Endothelial cell of umbilical vein (primary cell): Measurements from ENCODE around the gene DALRD3. TPM values are rescaled to one million over a fixed set of nuclear protein-coding genes. Genes with fewer than 3 reads are reported as not detected.
A peak's percentile ranks its signal among the peaks of the same experiment; 100 is the strongest.

ENCODE experiments used
- BruUV-seq: library from RNA; stranded (reverse); fragments of 400-500 nt; replicated peaks from 2 replicates; lab custom pipeline; 2021; lab: Mats Ljungman, UMichigan
- CTCF ChIA-PET: fragments of 300-600, 350-600 bp; sonication (Branson Sonifier 250); formaldehyde crosslinking; loops from one replicate; lab custom pipeline; 2021; ENCODE audit warnings: antibody characterized with exemption, inconsistent platforms; lab: Charles Lee
- POLR2A ChIA-PET: fragments of 300-600, 350-600 bp; sonication (Branson Sonifier 250); formaldehyde crosslinking; loops from one replicate; lab custom pipeline; 2021; ENCODE audit warnings: antibody characterized with exemption, inconsistent platforms; lab: Charles Lee
- DNase-seq: peaks from one replicate; pipeline ENCODE4 v3.0.0-alpha.2; 2011; ENCODE audit warnings: low read depth, low spot score
- FAIRE-seq: peaks from 2 replicates; lab custom pipeline; 2011; peaks lifted over from hg19 to GRCh38; lab: Jason Lieb, UNC
- H2AFZ ChIP-seq: 2 replicates; pipeline ENCODE4 v1.6.0; 2012; ENCODE audit warnings: low read depth, low read length, control low read depth, inconsistent platforms
- H3K27ac ChIP-seq: 2 replicates; pipeline ENCODE4 v1.5.1; 2011; ENCODE audit warnings: low read depth, mild to moderate bottlenecking, control low read depth, low read length, moderate library complexity; ENCODE audit not compliant: insufficient read depth
- H3K27me3 ChIP-seq, 2 experiments: 2 replicates each; pipeline versions ENCODE4 v1.6.0 to v1.6.1; 2011; ENCODE audit warnings: low read length in 2 of 2, mixed read lengths in 1 of 2; ENCODE audit not compliant: control insufficient read depth in 2 of 2, insufficient read depth in 2 of 2
- H3K36me3 ChIP-seq, 2 experiments: 2 replicates in 1 of 2; 3 replicates in 1 of 2; pipeline ENCODE4 v1.5.1; 2011; ENCODE audit warnings: low read length in 2 of 2, mild to moderate bottlenecking in 1 of 2, moderate library complexity in 1 of 2; ENCODE audit not compliant: control insufficient read depth in 2 of 2, insufficient read depth in 2 of 2; ENCODE audit errors: extremely low read depth in 1 of 2
- H3K4me1 ChIP-seq: 3 replicates; pipeline ENCODE4 v1.5.1; 2011; ENCODE audit warnings: mild to moderate bottlenecking, low read length; ENCODE audit not compliant: control insufficient read depth, insufficient read depth; ENCODE audit errors: extremely low read depth
- H3K4me2 ChIP-seq: 2 replicates; pipeline ENCODE4 v1.6.1; 2011; ENCODE audit warnings: low read length, control low read depth, mixed read lengths; ENCODE audit not compliant: insufficient read depth
- H3K4me3 ChIP-seq, 3 experiments: fragments of 200-600 bp in 1 of 3; sonication (generic), shearing (Covaris generic) in 1 of 3; replicated peaks in 1 of 3; 2 replicates each; pipeline ENCODE4 v1.5.1; 2011 to 2016; ENCODE audit warnings: control low read depth in 3 of 3, low read length in 3 of 3, mild to moderate bottlenecking in 2 of 3, inconsistent platforms in 1 of 3, low read depth in 1 of 3, moderate library complexity in 1 of 3; ENCODE audit not compliant: insufficient read depth in 1 of 3
- H3K79me2 ChIP-seq: 2 replicates; pipeline ENCODE4 v1.6.0; 2012; ENCODE audit warnings: low read length, inconsistent platforms; ENCODE audit not compliant: control insufficient read depth, insufficient read depth
- H3K9ac ChIP-seq: replicated peaks from 2 replicates; pipeline ENCODE3; 2011; ENCODE audit warnings: low read length, control low read depth; ENCODE audit not compliant: insufficient read depth; ENCODE audit errors: extremely low read depth
- H3K9me1 ChIP-seq: replicated peaks from 3 replicates; pipeline ENCODE4 v1.6.0; 2011; ENCODE audit warnings: mild to moderate bottlenecking, low read length; ENCODE audit not compliant: control insufficient read depth, insufficient read depth; ENCODE audit errors: extremely low read depth
- H3K9me3 ChIP-seq: replicated peaks from 2 replicates; pipeline ENCODE4 v1.5.1; 2012; ENCODE audit warnings: low read length, inconsistent platforms; ENCODE audit not compliant: control insufficient read depth, insufficient read depth
- H4K20me1 ChIP-seq: replicated peaks from 2 replicates; pipeline ENCODE3; 2011; ENCODE audit warnings: mild to moderate bottlenecking, low read length; ENCODE audit not compliant: control insufficient read depth, insufficient read depth; ENCODE audit errors: extremely low read depth
- CTCF ChIP-seq, 2 donors: IDR thresholded peaks; 1 replicate in 1 of 2; 2 replicates in 1 of 2; pipeline ENCODE4 v1.5.1; 2011; ENCODE audit warnings: low read length in 2 of 2, mild to moderate bottlenecking in 2 of 2, moderate library complexity in 2 of 2, control low read depth in 1 of 2, inconsistent platforms in 1 of 2, low read depth in 1 of 2; ENCODE audit not compliant: insufficient read depth in 1 of 2; ENCODE audit errors: extremely low read depth in 1 of 2
- EZH2 ChIP-seq: IDR thresholded peaks from 2 replicates; pipeline ENCODE4 v1.6.1; 2012; ENCODE audit warnings: borderline replicate concordance, low read depth, mild to moderate bottlenecking, moderate library complexity, low read length, inconsistent platforms; ENCODE audit not compliant: severe bottlenecking
- FOS ChIP-seq: IDR thresholded peaks from 2 replicates; pipeline ENCODE4 v1.6.1; 2011; ENCODE audit warnings: mild to moderate bottlenecking, low read length, moderate library complexity, borderline replicate concordance; ENCODE audit not compliant: insufficient read depth
- GATA2 ChIP-seq: IDR thresholded peaks from 2 replicates; pipeline ENCODE4 v1.7.0; 2011; ENCODE audit warnings: low read depth, mild to moderate bottlenecking, moderate library complexity, mixed read lengths, low read length; ENCODE audit not compliant: insufficient read length, insufficient read depth
- JUN ChIP-seq: IDR thresholded peaks from 2 replicates; pipeline ENCODE4 v1.6.1; 2011; ENCODE audit warnings: borderline replicate concordance, low read depth; ENCODE audit not compliant: insufficient read length, insufficient read depth
- MYC ChIP-seq: IDR thresholded peaks from one replicate; pipeline ENCODE4 v1.6.1; 2011; ENCODE audit warnings: mild to moderate bottlenecking, low read depth, low read length
- POLR2A ChIP-seq: IDR thresholded peaks from 2 replicates; pipeline ENCODE4 v1.6.1; 2012; ENCODE audit warnings: low read depth, mild to moderate bottlenecking, control low read depth, low read length
- POLR2AphosphoS5 ChIP-seq: IDR thresholded peaks from 2 replicates; pipeline ENCODE4 v1.6.1; 2012; ENCODE audit warnings: low read depth, mild to moderate bottlenecking, control low read depth, low read length, moderate library complexity; ENCODE audit not compliant: insufficient read depth
- dilution Hi-C: fragments of 300-500 bp; cut with MboI; formaldehyde crosslinking; loops from one replicate; pipeline ENCODE4 v1.15.0; 2019; ENCODE audit warnings: low sequenced_read_pairs; ENCODE audit not compliant: extremely low pct_ligation_motif_present
- intact Hi-C: fragments of 100-400 bp; cut with micrococcal nuclease; formaldehyde crosslinking; loops from one replicate; pipeline ENCODE4 v1.10.0; 2022
- polyA plus RNA-seq, 4 experiments: library from polyadenylated mRNA; depleted of rRNA in 3 of 4; stranded (reverse) in 3 of 4; unstranded in 1 of 4; fragments of >200 nt; gene quantifications; 2 replicates each; pipeline versions ENCODE4 v1.2.1 to v1.2.3, GENCODE V29; 2011 to 2012; ENCODE audit warnings: missing spikeins in 1 of 4
- total RNA-seq: library from RNA; stranded (reverse); gene quantifications from 2 replicates; pipeline ENCODE4 v1.2.3, GENCODE V29; 2021
- TF ChIP-seq, protein P1 (sequence below): IDR thresholded peaks from 2 replicates; pipeline ENCODE4 v1.6.1; 2011; ENCODE audit not compliant: insufficient read depth, insufficient read length

The DALRD3 gene
- total and polyA plus RNA-seq, 2 donors (not counting 3 experiments of a cell fraction or from before 2014, with no cell fraction given), result 22.7 to 60.8 TPM

- CTCF ChIA-PET, result interaction anchor here (0.8 to 8.8 kb wide), 12 partner anchors 11 to 460 kb away, joined by 3 to 254 read pairs (median 4); partner anchors contain the start of genes DALRD3, IMPDH2, NDUFAF3 and QRICH1
- FAIRE-seq (no peak), DNase-seq (no peak)
- peak overlapping the region; percentile 80 for H2AFZ ChIP-seq
- H3K4me1 ChIP-seq, result peaks cover 24% of the 10 kb centered on the region
- POLR2A ChIA-PET, result interaction anchor here (0.8 to 5.4 kb wide), 4 partner anchors 9 to 32 kb away, joined by 3 to 40 read pairs (median 6); partner anchors contain the start of genes NDUFAF3 and WDR6
- no peaks in the 10 kb centered on the region for H3K9me1 ChIP-seq
- H3K9ac ChIP-seq, result peak overlapping the region; percentile 91
- H3K27ac ChIP-seq, result peak overlapping the region; percentile 97
- peaks cover 19% of the 10 kb centered on the region for H3K79me2 ChIP-seq
- TF ChIP-seq JUN (no peak), EZH2 (no peak), FOS (no peak), POLR2A (no peak), GATA2 (no peak), POLR2AphosphoS5 (no peak), CTCF (IDR thresholded peaks at IDR 0.05; ENCODE audit: extremely low read depth in 1 of 2, insufficient read depth in 1 of 2, low read depth in 1 of 2, low read length in 2 of 2) (no peak), MYC (no peak)
- TF ChIP-seq, protein P1, sequence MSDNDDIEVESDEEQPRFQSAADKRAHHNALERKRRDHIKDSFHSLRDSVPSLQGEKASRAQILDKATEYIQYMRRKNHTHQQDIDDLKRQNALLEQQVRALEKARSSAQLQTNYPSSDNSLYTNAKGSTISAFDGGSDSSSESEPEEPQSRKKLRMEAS, result no peak
- dilution Hi-C loops, result no loop called here
- no peaks in the 10 kb centered on the region for H3K9me3 ChIP-seq
- BruUV-seq, result TSS peak; percentile 53
- H3K4me3 ChIP-seq, result peak overlapping the region; percentile 25 to 69 (median 57)
- H3K27me3 ChIP-seq, result no peaks in the 10 kb centered on the region
- no peaks in the 10 kb centered on the region for H4K20me1 ChIP-seq
- peaks cover 3 to 4% of the 10 kb centered on the region in 2 experiments for H3K36me3 ChIP-seq
- H3K4me2 ChIP-seq, result peak overlapping the region; percentile 74
- intact Hi-C loops, result loop anchor here (1.0 to 2.0 kb wide), 3 partner anchors 32 to 170 kb away; partner anchors contain the start of gene QRICH1
Observed at GRCh38 chr3:48989126-48989795, 29.1 kb downstream of the DALRD3 start.
